PC-3 (cell line): ENCODE results near the gene ALPG.

Experiments used
- EZH2 ChIP-seq: fragments of 300-600 bp; sonication (generic); IDR thresholded peaks from one replicate; pipeline ENCODE4 v1.6.1; 2017; ENCODE audit warnings: antibody characterized with exemption, mild to moderate bottlenecking, low read length; ENCODE audit not compliant: unreplicated experiment
- EZH2phosphoT487 ChIP-seq: fragments of 300-600 bp; sonication (generic); IDR thresholded peaks from 2 replicates; pipeline ENCODE4 v1.6.1; 2018; ENCODE audit warnings: mild to moderate bottlenecking, antibody characterized with exemption, low read length, borderline replicate concordance
- TF ChIP-seq, protein P1 (sequence below): fragments of 300-600 bp; sonication (generic); conservative IDR thresholded peaks from 2 replicates; pipeline ENCODE4 v1.5.1; 2017; ENCODE audit warnings: antibody characterized with exemption, low read depth, mild to moderate bottlenecking, low read length

DNA sequence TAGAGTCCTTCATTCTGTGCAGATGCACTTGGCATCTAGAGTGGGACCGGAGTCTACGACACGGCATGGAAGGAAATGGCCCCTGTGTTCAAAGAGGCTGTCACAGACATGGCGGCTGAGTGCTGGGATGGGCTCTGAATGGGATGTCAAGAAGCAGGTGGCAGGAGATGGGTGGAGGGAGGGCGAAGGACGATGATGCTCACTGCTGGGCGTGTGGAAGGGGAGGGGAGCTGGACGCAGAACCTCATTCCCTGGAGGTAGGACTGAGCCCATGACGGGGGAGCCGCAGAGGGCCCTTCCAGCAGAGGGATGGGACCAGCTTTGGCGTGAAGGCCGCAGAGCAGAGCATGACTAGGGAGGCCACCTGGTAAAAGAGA is 30.5 kb downstream of the ALPG start:
- TF ChIP-seq, protein P1, sequence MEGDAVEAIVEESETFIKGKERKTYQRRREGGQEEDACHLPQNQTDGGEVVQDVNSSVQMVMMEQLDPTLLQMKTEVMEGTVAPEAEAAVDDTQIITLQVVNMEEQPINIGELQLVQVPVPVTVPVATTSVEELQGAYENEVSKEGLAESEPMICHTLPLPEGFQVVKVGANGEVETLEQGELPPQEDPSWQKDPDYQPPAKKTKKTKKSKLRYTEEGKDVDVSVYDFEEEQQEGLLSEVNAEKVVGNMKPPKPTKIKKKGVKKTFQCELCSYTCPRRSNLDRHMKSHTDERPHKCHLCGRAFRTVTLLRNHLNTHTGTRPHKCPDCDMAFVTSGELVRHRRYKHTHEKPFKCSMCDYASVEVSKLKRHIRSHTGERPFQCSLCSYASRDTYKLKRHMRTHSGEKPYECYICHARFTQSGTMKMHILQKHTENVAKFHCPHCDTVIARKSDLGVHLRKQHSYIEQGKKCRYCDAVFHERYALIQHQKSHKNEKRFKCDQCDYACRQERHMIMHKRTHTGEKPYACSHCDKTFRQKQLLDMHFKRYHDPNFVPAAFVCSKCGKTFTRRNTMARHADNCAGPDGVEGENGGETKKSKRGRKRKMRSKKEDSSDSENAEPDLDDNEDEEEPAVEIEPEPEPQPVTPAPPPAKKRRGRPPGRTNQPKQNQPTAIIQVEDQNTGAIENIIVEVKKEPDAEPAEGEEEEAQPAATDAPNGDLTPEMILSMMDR, result no peak
- no peak for TF ChIP-seq EZH2
- TF ChIP-seq EZH2phosphoT487, result no peak
